ENCODE measurements around the gene ANKDD1A. TPM values are rescaled to one million over a fixed set of nuclear protein-coding genes. Genes with fewer than 3 reads are reported as not detected.

The ANKDD1A gene
- total RNA-seq, 2 donors from 2014 or later: 17.1 to 25.1 TPM

- intact Hi-C loops (cut with DNase I): no loop called here
- DNase-seq (ENCODE audit: low spot score): no peak
Measured at GRCh38 chr15:64990168-64990470, 78.4 kb downstream of the ANKDD1A start.

GRCh38 chr15:64991536-64992135 is 79.9 kb downstream of the ANKDD1A start:
- intact Hi-C loops (cut with DNase I): no loop called here
- no peak for DNase-seq (ENCODE audit: low spot score)

GRCh38 chr15:64993290-64993689 is 81.6 kb downstream of the ANKDD1A start:
- intact Hi-C loops (cut with DNase I): no loop called here
- no peak for DNase-seq (ENCODE audit: low spot score)

GRCh38 chr15:64997066-64997465 is 85.4 kb downstream of the ANKDD1A start:
- intact Hi-C loops (cut with DNase I): no loop called here

GRCh38 chr15:64997745-64998375 is 86.2 kb downstream of the ANKDD1A start:
- intact Hi-C loops (cut with DNase I): no loop called here
- DNase-seq (ENCODE audit: low spot score): no peak

More at GRCh38 chr15:64997066-64997465, 85.4 kb downstream of the ANKDD1A start:
- DNase-seq (ENCODE audit: low spot score): no peak

- intact Hi-C loops (cut with DNase I): no loop called here
- DNase-seq (ENCODE audit: low spot score): no peak
Measured at GRCh38 chr15:65004993-65005392, 93.3 kb downstream of the ANKDD1A start.

GRCh38 chr15:65006876-65007275 is 95.2 kb downstream of the ANKDD1A start:
- no peak for DNase-seq (ENCODE audit: low spot score)
- intact Hi-C loops (cut with DNase I): no loop called here

Other genes with a start within 250 kb of the ANKDD1A start
- 1 to 10 TPM; 5.3 to 9.4 TPM for gene RBPMS2, start 136.3 kb upstream of the ANKDD1A start, total RNA-seq
- gene PIF1, start 86.3 kb upstream of the ANKDD1A start, total RNA-seq: 1 to 10 TPM in 1 of 2 donors, under 1 TPM in 1; 0.95 to 1.9 TPM
- 10 to 100 TPM; 40.9 to 50.1 TPM for gene PLEKHO2, start 70.0 kb upstream of the ANKDD1A start, total RNA-seq
- 10 to 100 TPM; 65.8 to 78.2 TPM for gene SPG21, start 78.0 kb downstream of the ANKDD1A start, total RNA-seq
- gene MTFMT, start 117.7 kb downstream of the ANKDD1A start, total RNA-seq: 10 to 100 TPM; 14.9 to 20.0 TPM
- not detected for gene SLC51B, start 133.5 kb downstream of the ANKDD1A start, total RNA-seq
- 10 to 100 TPM; 82.4 to 93.9 TPM for gene RASL12, start 156.1 kb downstream of the ANKDD1A start, total RNA-seq
- gene KBTBD13, start 164.8 kb downstream of the ANKDD1A start, total RNA-seq: under 1 TPM; 0.37 to 0.57 TPM
- gene UBAP1L, start 203.3 kb downstream of the ANKDD1A start, total RNA-seq: 1 to 10 TPM; 3.6 to 3.7 TPM
- gene PDCD7, start 221.9 kb downstream of the ANKDD1A start, total RNA-seq: 10 to 100 TPM; 17.6 to 19.6 TPM